ENCODE measurements around the gene MTSS2. TPM values are rescaled to one million over a fixed set of nuclear protein-coding genes. Genes with fewer than 3 reads are reported as not detected.
A peak's percentile ranks its signal among the peaks of the same experiment; 100 is the strongest.
"Not testable (repeated sequence)": the region's sequence is repeated elsewhere in the genome, so short reads cannot be mapped to it uniquely, and the experiment has no call there.

MTSS2 gene
- total RNA-seq, 1 donor from 2014 or later: 50.3 TPM

- no peak for DNase-seq (ENCODE audit: low spot score)
Observed at GRCh38 chr16:70676675-70677498, 9.0 kb downstream of the MTSS2 start.

DNA sequence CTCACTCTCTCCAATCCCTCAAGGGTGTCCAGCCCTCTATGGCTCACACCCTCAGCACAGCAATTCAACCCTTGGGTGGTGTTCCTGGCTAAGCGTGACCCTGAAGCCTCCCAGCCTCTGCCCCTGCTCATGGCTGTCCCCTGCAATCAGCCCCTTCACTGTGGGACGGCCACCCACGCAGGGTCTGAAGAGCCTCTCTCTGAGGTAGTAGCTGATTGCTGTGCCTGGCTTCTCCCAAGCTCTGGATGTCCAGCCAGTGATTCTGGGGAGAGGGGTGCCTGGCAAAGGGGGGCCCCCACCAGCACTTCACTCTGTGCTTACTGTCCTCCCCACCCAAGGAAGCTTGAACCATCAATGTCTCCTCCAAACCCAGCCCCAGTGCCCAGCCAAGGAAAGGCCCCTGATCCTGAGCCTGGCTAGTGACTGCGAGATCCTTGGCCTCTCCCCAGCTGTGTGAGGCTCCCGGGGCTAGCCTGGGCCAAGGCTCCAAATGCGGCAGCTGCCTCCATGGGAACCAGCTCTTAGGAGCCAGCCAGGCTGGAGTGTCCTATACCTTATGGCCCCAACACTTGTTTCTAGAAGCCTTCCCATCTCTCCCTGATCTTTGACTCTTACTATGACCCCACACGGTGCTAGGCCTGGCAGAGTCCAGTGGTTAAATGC is 9.9 kb downstream of the MTSS2 start:
- no peak for DNase-seq (ENCODE audit: low spot score)

DNA sequence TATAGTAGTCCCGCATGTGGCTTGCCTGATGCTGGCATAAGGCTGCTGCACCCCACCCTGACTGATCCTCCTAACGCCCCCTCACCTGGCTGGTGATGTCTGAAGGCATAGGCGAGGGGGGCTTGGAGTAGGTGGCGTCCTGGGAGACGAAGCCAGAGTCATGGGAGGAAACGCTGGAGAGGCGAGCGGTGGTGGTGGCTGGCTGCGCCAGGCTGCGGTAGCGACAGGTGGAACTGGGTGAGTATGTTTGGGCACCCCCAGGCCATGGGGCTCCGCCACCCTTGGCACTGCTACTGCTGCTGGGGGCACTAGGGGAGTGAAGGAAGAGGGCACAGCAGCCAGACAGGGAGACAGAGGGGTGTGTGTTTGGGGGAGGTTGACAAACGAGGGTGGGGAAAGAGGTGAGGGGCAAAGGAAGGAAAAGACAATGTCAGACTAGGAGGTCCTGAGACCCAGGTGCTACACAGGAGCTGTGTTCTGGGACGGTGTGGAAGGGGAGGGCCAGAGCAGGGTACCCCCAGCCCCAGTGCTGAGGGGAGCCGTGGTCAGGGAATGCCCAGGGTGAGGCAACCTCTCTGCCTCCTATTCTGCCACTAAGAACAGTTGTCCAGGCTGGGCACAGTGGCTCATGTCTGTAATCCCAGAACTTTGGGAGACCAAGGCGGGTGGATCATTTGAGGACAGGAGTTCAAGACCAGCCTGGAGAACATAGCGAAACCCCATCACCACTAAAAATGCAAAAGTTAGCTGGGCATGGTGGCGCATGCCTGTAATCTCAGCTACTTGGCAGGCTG is 11.4 kb downstream of the MTSS2 start:
- no peak for DNase-seq (ENCODE audit: low spot score)

GRCh38 chr16:70670938-70671337 is 14.9 kb downstream of the MTSS2 start:
- DNase-seq (ENCODE audit: low spot score): not testable (repeated sequence)

- no peak for DNase-seq (ENCODE audit: low spot score)
Observed at GRCh38 chr16:70670175-70670574, 15.7 kb downstream of the MTSS2 start.

DNA sequence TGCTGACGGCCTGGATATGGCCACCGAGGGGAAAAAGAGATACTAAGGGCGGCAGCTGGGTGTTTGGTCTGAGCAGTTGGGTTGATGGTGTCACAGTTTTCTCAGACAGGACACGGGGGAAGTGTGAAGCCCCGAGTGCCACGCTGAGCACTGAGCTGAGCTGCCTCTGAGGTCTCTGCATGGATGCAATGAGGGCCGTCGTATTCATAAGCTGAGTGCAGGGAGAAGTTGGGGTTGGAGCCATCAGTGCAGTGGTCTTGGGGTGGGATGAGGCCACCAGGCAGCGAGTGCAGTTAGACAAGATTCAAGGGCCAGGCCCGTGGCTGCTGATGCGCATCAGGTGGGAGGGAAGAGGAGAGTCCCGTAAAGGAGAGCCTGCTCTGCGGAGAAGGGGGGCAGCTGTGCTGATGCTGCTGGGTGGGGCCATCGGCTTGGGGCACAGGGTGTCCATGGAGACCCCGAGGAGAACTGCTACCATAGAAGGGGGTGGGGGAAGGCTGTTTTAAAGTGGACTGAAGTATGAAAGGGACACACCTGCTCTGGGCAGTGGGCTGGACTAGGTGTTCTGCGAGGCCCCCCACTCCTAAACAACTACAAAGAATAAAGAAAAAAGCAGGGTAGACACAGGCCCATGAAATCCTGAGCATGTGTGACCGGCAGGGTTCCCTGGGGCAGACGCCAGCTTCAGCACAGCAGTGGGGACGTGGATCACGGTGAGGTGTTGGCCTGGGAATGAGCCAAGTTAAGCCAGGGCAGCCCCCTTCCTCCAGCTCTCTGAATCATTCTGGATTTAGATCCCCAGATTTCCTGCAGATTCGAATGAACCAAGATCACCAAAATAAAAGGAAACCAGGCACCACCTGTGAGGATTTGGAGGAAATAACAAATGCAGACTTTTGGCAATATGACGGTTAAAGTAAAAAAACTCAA is 19.8 kb downstream of the MTSS2 start:
- DNase-seq (ENCODE audit: low spot score): no peak

DNA sequence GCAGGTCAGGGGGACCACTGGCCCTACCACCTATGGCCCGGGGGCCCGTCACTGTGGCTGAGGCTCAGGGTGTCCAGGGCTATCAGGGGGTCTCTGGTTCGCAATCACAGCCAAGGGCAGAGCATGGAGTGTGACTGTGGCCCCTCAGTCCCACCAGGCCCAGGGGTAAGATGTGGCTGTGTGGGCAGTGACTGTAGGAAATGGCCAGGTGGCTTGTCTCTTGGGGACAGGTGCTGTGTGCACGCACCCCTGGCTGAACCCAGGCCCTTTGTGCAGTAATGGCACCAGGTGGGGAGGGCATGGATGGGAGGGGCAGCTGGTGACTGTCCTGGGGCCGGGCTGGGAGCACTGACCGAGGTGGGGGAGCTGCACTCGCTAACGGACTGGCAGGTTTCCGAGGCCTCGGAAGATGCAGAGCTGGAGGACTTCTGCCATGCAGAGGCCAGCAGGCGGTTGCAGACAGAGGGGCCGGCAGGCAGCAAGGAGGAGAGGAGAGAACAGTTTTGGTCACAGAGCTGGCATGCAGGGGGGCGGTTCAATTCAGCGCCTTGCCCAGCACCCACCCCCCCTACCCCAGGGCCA is 20.6 kb downstream of the MTSS2 start:
- DNase-seq (ENCODE audit: low spot score): no peak

DNA sequence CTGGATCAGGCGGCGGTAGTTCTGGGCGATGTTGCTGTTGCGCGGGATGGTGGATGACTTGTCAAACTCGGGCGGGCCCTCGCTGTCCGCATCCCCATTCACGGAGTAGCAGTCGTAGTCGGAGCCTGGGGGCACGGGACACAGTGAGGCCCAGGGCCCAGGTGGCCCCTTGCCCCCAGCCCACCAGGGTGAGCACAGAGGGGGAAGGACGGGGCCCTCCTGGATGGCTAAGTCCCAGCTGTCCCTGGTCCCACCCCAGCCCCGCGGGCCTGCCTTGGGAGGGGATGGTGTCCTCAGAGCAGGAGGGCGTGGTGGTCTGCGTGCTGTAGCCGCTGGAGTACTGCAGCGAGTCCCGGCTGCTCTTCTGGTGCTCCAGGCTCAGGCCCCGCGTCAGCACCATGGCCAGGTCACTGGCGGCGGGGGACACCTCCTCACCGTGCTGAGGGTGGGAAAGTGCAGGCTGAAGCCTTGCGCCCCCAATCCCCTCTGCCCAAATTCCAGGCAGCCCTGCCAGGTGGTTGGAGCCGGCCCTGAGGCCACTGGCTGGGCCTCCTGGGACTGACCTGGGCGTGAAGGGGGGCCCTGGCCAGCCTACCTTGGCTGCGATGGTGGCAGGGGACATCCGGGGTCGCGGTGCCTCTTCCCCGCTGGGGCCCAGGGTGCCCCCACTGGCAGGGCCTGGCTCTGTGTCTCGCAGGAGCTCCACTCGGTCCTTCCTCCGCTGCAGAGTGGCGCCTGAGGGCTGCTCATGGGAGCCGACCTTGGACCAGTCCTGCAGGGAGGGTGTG is 21.3 kb downstream of the MTSS2 start:
- DNase-seq (ENCODE audit: low spot score): no peak

DNA sequence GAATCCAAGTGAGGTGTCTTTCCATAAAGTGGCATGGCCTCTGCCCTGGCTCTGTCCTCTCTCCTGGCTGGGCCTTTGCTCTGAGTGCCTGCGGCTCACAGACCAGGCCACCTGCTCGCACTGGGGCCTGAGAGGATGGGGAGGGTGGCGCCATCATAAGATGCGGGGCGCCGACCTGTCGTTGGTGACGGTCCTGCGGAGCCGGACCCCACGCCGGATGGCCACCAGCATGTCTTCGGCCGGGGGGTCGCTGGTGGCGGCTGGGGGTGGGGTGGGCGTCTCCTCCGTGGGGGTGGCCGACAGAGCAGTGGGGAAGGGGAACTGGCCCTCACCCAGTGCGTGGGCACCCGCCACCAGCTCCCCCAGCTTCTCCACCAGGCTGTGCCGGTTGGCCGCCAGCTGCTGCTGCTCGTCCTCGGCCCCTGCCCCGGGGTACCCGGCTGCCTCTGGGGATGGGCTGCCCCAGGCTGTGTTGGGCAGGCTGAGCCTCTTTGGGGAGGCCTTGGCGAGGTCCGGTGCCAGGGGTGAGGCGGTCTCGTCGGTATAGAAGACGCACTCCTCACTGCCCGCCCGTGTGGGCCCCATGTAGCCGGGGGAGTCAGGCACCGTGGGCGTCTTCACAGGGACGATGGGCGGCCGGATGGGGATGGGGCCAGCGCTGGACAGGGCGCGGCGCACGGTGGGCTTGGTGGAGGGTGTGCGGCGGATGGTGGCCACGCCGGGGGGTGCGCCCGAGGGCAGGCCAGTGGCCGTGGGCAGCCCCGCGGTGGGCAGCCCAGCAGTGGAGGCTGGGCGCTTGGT is 22.1 kb downstream of the MTSS2 start:
- DNase-seq (ENCODE audit: low spot score): no peak

GRCh38 chr16:70662991-70663523 is 22.8 kb downstream of the MTSS2 start:
- DNase-seq (ENCODE audit: low spot score): no peak

DNA sequence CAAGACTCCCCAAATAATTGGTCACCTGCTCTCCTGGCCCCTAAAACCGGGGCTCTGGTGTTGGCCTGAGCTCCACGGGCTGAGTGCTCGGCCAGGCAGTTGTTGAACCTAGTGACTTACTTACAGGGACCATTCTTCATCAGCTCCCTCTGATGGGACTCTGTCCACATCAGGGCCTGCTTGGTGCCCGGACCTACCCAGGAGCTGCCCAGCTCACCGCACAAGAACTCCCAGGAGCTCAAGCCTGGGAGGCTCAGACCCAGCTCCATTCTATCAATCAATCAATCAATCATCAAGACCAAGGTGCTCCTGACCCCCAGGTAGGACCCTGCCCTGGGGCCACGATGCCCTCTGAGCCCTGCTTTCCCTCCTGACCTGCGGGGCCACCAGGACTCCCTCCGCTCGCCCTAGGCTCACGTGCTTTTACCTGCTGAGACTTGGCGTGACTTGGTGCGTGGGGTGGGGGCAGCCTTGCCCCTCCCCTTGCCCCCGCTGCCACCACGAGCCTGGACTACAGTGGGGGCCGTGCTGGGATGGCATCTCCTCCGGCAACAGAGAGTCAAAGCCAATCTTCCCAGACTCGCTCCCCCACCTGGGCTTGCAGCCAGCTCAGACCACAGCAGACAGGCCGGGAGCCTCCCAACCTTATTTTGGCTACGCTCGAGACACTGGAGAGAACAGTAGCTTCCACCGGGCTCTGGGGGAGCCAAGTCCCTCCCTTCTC is 23.8 kb downstream of the MTSS2 start:
- no peak for DNase-seq (ENCODE audit: low spot score)

DNA sequence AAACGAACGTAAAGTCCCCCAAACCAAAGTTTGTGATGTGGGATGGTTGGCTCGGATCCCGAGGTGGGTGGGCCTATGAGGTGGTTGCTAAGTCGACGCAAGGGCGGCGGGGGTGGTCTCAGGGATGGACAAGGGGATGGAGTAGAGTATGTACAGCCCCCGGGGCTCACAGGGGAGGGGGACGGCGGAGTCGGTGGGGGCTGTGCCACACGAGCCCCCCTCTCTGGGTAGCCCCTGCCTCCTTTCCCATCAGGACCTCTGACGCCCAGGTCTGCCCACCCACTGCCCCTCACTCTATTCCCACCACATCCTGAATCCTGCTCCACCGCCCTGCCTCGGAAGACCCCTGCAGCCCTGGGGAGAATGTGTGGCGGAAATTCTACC is 24.3 kb downstream of the MTSS2 start:
- peak; percentile 75 for DNase-seq (ENCODE audit: low spot score)

- DNase-seq (ENCODE audit: low spot score): peak; percentile 76
Observed at GRCh38 chr16:70660672-70661350, 25.0 kb downstream of the MTSS2 start.

DNA sequence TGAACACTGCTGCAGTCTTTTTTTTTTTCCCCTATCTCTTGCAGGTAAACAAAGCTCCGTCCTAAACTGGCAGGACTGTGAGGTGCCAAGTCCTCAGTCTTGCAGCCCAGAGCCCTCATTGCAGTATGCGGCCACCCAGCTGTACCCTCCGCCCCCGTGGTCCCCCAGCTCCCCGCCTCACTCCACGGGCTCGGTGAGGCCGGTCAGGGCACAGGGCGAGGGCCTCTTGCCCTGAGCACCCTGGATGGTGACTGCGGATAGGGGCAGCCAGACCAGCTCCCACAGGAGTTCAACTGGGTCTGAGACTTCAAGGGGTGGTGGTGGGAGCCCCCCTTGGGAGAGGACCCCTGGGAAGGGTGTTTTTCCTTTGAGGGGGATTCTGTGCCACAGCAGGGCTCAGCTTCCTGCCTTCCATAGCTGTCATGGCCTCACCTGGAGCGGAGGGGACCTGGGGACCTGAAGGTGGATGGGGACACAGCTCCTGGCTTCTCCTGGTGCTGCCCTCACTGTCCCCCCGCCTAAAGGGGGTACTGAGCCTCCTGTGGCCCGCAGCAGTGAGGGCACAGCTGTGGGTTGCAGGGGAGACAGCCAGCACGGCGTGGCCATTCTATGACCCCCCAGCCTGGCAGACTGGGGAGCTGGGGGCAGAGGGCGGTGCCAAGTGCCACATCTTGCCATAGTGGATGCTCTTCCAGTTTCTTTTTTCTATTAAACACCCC is 25.7 kb downstream of the MTSS2 start:
- peak; percentile 84 for DNase-seq (ENCODE audit: low spot score)

DNA sequence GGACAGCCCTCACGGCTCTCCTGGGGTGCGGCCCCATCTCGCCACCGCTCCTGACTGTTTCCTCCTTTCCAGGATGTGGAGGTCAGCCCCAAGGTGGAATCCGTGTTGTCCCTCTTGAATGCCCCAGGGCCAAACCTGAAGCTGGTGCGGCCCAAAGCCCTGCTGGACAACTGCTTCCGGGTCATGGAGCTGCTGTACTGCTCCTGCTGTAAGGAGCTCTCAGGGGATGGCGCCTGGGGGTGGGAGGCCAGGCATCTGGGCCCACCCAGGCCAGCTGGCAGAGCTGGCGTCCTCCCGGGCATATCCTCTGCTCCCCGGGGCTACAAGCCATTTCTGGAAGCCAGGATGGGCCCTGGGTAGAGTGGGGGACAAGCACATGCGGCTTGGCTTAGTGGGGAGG is 26.3 kb downstream of the MTSS2 start:
- peak; percentile 75 for DNase-seq (ENCODE audit: low spot score)

DNA sequence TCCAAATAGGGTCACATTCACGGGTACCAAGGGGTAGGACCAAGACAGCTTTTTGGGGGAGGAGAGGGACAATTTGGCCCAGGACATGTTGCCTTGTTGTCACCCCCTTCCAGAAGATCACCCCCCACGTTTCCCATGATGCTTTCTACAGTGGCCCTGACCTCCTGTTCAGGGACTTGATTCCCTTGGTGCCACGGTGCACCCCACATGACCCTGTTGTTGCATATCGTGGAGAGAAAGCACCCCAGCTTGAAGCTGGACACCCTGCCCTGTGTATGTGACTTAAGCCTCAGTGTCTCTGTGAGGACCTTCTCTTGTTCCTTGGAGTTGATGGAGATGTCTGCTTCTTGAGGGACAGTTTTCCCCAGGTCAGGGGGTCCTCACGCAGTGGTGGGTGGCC is 26.9 kb downstream of the MTSS2 start:
- DNase-seq (ENCODE audit: low spot score): no peak

DNA sequence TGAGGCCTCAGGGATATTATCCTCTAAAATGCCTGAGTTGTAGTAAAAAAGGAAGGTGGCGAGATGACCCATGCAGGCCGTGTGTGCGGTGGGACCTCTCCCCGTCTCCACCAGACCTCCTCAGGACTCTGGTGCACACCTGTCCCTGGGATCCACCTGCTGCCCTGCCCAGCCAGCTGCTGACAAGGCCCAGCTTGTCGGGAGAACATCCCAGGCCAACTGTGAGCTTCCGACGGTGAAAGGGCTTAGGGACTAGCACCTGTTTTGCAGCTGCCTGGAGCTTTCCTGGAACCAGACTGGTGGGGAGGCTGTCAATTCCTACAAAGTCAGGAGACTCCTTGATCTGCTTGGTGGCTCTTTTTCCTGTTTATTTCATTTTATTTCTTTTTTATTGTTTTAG is 27.9 kb downstream of the MTSS2 start:
- DNase-seq (ENCODE audit: low spot score): no peak
